HG03378 (cell line): ENCODE results near the gene KDM2A.

ENCODE experiments used
- ATAC-seq: cut with Tn5 transposase; IDR thresholded peaks from one replicate; pipeline ENCODE4 v1.9.1; 2021; ENCODE audit warnings: mild to moderate bottlenecking, moderate library complexity; ENCODE audit not compliant: unreplicated experiment

KDM2A gene

DNA sequence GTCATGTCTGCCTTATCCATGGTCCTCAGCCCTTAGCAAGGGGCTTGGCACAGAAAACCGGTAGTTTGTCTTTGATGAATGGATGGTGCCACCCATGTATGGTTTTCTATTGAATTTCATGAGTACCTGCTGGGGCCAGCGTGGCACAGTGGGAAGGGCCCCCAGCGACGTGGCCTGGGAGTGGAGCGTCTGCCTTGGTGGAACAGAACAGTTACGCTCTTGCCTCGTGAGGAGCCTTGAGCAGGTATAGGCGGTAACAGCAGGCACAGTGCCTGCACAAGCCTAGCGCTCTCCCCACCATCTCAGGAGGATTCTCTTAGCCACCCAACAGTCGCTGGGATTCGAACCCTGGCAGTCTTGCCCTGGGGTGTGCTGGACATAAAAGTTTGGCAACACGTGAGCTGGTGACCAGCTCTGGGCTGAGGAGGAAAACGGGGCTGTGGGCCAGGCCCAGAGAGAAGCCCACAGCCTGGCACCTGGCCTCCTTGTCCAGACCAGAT is 181.2 kb downstream of the KDM2A start:
- no peak for ATAC-seq

GRCh38 chr11:67300756-67301312 is 181.8 kb downstream of the KDM2A start:
- ATAC-seq: no peak

- no peak for ATAC-seq
Measured at GRCh38 chr11:67301313-67301921, 182.4 kb downstream of the KDM2A start.

- no peak for ATAC-seq
Measured at GRCh38 chr11:67301951-67302516, 183.0 kb downstream of the KDM2A start.

- no peak for ATAC-seq
Measured at GRCh38 chr11:67302571-67303131, 183.6 kb downstream of the KDM2A start.

GRCh38 chr11:67303132-67303834 is 184.2 kb downstream of the KDM2A start, which contains the start of gene SSH3:
SSH3 (plus strand) TSS chr11:67303530; CDS start chr11:67303626, 96 bp downstream.
- ATAC-seq: no peak

GRCh38 chr11:67303835-67304411 is 184.9 kb downstream of the KDM2A start:
- ATAC-seq: no peak

- no peak for ATAC-seq
Measured at GRCh38 chr11:67304511-67305113, 185.5 kb downstream of the KDM2A start.

- ATAC-seq: no peak
Measured at GRCh38 chr11:67306769-67307544, 187.9 kb downstream of the KDM2A start.

- no peak for ATAC-seq
Measured at GRCh38 chr11:67307545-67308001, 188.5 kb downstream of the KDM2A start.
